NCI-H2081 treated with DMSO at 0.1 percent for 48 hours (cell line): ENCODE results near the gene GLT8D2.

Experiments
- DNase-seq: peaks from one replicate; lab custom pipeline; 2025; lab: John Stamatoyannopoulos, UW

Gene GLT8D2

GRCh38 chr12:104049903-104050356 is at the start of gene GLT8D2:
TSS of gene GLT8D2 (minus strand) at chr12:104050187. CDS start at chr12:104019648, 30,539 bp downstream.
- DNase-seq: no peak

DNA sequence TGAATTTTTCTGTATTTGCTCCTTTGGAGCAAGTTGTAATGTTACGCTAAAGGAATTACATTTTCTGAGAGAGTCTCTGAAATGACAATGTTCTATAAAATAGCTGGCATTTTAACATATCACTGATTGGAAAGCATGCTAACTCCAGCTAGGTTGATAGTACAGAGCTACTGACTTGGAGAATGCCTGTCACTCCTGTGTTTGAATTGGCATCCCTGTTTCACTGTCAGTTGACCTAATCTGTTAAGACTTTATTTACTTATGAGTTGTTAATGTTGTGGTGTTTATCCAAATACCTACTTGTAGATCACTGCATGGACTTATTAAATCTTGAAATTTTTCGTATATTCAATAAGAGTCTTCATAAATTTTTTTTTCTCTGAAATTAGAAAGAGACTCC is 48.0 kb upstream of the GLT8D2 start:
- DNase-seq: no peak

- DNase-seq: no peak
Observed at GRCh38 chr12:104095289-104095688, 45.3 kb upstream of the GLT8D2 start.

DNA sequence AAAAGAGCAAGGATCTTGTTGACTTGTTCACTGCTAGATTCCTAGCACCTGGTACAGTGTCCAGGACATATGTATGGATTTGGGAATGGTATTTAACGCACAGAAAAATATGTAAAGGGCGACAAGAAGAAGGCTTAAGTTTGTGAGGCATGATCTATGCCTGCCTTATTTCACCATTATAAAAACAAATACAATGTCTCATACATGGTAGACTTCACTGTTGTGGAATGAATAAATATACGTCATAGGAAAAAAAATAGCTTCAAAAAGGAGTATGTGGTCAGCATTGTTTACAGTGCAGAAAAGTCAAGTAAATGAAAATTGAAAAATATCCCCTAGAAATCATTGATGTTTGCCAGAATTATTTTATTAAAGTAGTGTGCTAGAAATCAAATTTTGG is 44.3 kb upstream of the GLT8D2 start:
- no peak for DNase-seq

DNA sequence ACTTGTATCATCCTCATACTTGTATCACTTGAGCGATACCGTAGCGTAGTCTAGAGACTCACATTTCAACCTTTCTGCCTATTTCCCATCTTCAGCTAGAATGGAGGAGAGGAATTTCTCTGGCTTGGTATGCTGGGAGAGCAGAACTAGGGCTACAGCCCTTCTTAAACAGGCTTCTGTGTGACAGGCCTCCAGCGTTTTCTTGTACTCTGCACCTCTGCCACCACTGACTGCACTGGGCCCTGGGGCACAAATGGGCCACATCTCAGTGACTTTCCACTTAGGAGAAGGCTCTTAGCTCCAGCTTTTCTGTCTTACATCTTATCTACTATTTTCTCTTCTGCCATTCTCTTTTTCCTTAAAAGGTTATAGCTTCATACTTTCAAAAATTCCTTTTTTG is 41.1 kb upstream of the GLT8D2 start:
- DNase-seq: no peak

GRCh38 chr12:104090685-104091084 is 40.7 kb upstream of the GLT8D2 start:
- no peak for DNase-seq

DNA sequence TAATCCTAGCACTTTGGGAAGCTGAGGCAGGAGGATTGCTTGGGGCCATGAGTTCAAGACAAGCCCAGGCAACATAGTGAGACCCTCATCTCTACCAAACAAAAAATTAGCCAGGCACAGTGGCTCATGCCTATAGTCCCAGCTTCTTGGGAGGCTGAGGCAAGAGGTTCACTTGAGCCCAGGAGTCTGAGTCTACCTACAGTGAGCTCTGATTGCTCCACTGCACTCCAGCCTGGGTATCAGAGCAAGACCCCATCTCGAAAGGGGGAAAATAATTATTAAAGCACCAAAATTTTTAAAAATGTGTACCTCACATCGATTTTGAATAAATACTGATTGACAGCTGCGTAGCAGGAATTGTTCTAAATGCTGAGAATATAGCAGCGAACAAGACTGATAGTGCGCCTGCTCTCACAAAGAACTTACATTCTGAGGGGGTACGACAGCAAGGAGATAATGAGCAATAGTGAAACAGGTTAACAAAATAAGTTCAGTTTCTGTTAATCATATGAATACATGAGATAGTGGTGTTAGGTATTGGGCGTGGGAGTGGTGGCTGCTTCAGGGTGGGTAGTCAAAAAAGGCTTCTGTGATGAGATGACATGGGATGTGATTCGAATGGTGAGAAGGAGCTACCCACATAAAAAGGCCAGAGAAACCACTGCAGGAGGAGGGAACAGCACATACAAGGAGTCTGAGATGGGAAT is 33.9 kb upstream of the GLT8D2 start:
- DNase-seq: no peak

GRCh38 chr12:104080764-104081163 is 30.8 kb upstream of the GLT8D2 start:
- no peak for DNase-seq

- DNase-seq: no peak
Observed at GRCh38 chr12:104079024-104079423, 29.0 kb upstream of the GLT8D2 start.

DNA sequence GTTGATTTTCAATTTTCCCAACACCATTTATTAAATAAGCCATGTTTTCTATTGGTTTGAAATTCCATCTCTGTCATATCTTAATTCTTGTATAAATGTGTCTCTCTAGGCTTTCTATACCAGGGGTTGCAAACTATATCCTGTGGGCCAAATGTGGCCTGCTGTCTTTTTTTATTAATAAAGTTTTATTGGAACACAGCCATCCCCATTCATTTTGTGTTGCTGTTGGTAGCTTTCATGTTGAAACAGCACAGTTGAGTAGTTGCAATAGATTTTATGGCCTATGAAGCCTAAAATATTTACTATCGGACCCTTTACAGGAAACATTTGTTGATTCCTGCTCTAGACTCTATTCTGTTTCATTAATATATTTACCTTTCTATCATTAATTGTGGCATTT is 23.7 kb upstream of the GLT8D2 start:
- DNase-seq: no peak

GRCh38 chr12:104072099-104072498 is 22.1 kb upstream of the GLT8D2 start:
- DNase-seq: no peak

- no peak for DNase-seq
Observed at GRCh38 chr12:104064842-104065427, 14.9 kb upstream of the GLT8D2 start.

GRCh38 chr12:104064031-104064841 is 14.2 kb upstream of the GLT8D2 start, which contains the start of gene HCFC2:
TSS of gene HCFC2 (plus strand) at chr12:104064531. CDS start at chr12:104064561, 30 bp downstream.
- DNase-seq: peak; percentile 51

DNA sequence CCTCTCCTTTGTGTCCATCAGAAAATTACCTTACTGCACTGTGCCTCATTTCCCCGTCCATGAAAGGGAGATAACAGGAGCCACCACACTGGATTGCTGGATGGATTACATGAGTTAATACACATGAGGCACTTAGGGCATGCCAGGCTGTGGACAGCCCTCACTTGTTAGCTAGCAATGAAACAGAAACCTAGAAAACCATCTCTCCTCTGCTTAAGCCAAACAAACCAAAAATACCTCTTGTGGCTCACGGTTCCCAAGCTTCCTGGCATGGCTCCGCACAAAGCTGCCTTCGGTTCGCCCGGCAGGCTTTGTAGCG is 13.7 kb upstream of the GLT8D2 start:
- DNase-seq: no peak

- no peak for DNase-seq
Observed at GRCh38 chr12:104060791-104061190, 10.8 kb upstream of the GLT8D2 start.

GRCh38 chr12:104059963-104060362 is 10.0 kb upstream of the GLT8D2 start:
- no peak for DNase-seq

GRCh38 chr12:104058802-104059201 is 8.8 kb upstream of the GLT8D2 start:
- DNase-seq: no peak

DNA sequence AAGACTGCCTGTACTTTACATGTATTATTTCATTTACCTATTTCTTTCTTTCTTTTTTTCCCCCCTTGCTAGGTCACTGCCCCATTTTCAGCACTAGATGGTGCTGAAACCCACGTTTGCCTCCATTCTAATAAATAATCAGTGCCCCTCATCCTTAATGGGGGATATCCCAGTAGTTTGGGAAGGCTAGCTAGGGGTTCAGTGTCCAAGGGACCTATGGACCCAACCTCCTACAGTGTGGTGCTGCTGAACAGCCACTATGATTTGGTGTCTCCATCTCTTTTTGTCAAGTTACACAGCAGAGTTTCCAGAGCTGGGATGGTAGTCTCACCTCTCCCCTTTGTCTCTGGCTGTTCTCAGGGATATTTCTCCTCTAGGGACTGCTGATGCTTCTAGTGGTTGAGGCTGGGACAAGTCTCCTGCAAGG is 7.8 kb upstream of the GLT8D2 start:
- DNase-seq: no peak

GRCh38 chr12:104056419-104056972 is 6.5 kb upstream of the GLT8D2 start:
- DNase-seq: no peak

- DNase-seq: peak; percentile 33
Observed at GRCh38 chr12:104055686-104056388, 5.8 kb upstream of the GLT8D2 start.

DNA sequence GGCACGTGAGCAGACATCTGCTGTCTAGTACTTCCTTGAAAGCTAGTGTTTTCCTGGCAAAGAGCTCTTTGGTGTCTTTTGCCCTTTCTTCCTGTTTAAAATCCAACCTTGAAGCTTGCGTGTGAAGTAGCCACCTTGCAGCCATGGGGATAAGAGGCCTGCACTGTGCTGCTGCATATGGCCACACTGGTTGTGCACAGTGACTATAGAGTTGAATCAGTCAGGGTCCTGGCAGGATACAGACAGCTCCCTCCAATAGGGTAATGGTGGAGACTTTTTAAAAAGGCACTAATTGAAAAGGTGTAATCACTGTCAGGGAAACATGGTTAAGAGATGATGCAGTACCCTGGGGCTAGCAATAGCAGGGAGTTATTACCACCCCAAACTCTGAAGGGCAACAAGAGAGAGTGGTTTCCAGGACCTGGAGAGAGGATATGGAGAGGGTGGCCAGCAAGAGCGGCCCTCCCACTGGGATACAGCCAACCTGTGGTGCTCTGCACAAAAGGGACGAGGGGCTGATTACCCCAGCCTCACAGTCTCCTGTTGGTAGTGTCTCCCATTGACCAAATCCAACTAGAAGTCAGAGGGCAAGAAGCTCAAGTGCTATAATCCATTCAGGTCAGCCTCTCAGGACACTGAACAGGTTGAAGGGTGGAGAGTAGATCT is 4.8 kb upstream of the GLT8D2 start:
- DNase-seq: no peak
